DMS53 (cell line): Measurements from ENCODE around the gene ELP1.

ENCODE experiments used
- DNase-seq: peaks from one replicate; lab custom pipeline; 2025; lab: John Stamatoyannopoulos, UW

The ELP1 gene

GRCh38 chr9:108883085-108883484 lies 50.8 kb downstream of the ELP1 start:
- DNase-seq, result no peak

- DNase-seq, result no peak
Measured at GRCh38 chr9:108882052-108882888, 51.7 kb downstream of the ELP1 start.

- DNase-seq, result no peak
Measured at GRCh38 chr9:108880738-108881316, 53.1 kb downstream of the ELP1 start.

GRCh38 chr9:108877524-108877923 lies 56.4 kb downstream of the ELP1 start:
- DNase-seq, result no peak

- no peak for DNase-seq
Measured at GRCh38 chr9:108876425-108876824, 57.5 kb downstream of the ELP1 start.

GRCh38 chr9:108874058-108874788 lies 59.7 kb downstream of the ELP1 start:
- no peak for DNase-seq

GRCh38 chr9:108869092-108869725 lies 64.7 kb downstream of the ELP1 start:
- DNase-seq, result no peak

GRCh38 chr9:108867829-108868228 lies 66.1 kb downstream of the ELP1 start:
- no peak for DNase-seq

- no peak for DNase-seq
Measured at GRCh38 chr9:108867116-108867515, 66.8 kb downstream of the ELP1 start.

- DNase-seq, result no peak
Measured at GRCh38 chr9:108866001-108866420, 67.9 kb downstream of the ELP1 start.

- no peak for DNase-seq
Measured at GRCh38 chr9:108865037-108865436, 68.9 kb downstream of the ELP1 start.

- DNase-seq, result no peak
Measured at GRCh38 chr9:108864446-108864845, 69.5 kb downstream of the ELP1 start.

- DNase-seq, result no peak
Measured at GRCh38 chr9:108863891-108864290, 70.0 kb downstream of the ELP1 start.

- DNase-seq, result no peak
Measured at GRCh38 chr9:108861997-108862396, 71.9 kb downstream of the ELP1 start, which contains the start of gene ACTL7A. ACTL7A (plus strand) TSS chr9:108862266; CDS start chr9:108862323, 57 bp downstream.

- no peak for DNase-seq
Measured at GRCh38 chr9:108861464-108861863, 72.5 kb downstream of the ELP1 start.

GRCh38 chr9:108860764-108861163 lies 73.2 kb downstream of the ELP1 start:
- no peak for DNase-seq

- no peak for DNase-seq
Measured at GRCh38 chr9:108860354-108860753, 73.6 kb downstream of the ELP1 start.

GRCh38 chr9:108859459-108860114 lies 74.3 kb downstream of the ELP1 start:
- peak; percentile 29 for DNase-seq

GRCh38 chr9:108857572-108857971 lies 76.4 kb downstream of the ELP1 start:
- no peak for DNase-seq

- no peak for DNase-seq
Measured at GRCh38 chr9:108855888-108856287, 78.0 kb downstream of the ELP1 start, which contains the start of gene ACTL7B. ACTL7B (minus strand) TSS chr9:108855986; CDS start chr9:108855930, 56 bp downstream.

- no peak for DNase-seq
Measured at GRCh38 chr9:108855529-108855886, 78.4 kb downstream of the ELP1 start.
